Measurements from ENCODE around the gene LTO1.

Gene LTO1

GRCh38 chr11:69637198-69637940 is 37.8 kb downstream of the LTO1 start:
- Histone ChIP-seq H3K4me3 (ENCODE audit: low read depth in 1 of 2, low read length in 1 of 2) (no peak overlapping the region), H3K4me1 (ENCODE audit: control insufficient read depth in 1 of 2, insufficient read depth in 1 of 2, low read depth in 1 of 2, low read length in 1 of 2) (peaks cover 13 to 47% of the 10 kb centered on the region in 2 experiments), H3K27me3 (peaks cover 100% of the 10 kb centered on the region), H3K9me3 (no peaks in the 10 kb centered on the region), H3K27ac (no peak overlapping the region), H3K36me3 (no peaks in the 10 kb centered on the region)
- TF ChIP-seq CTCF (IDR thresholded peaks at IDR 0.05) = no peak

- no peaks in the 10 kb centered on the region for H3K36me3 ChIP-seq
- no peak overlapping the region for H3K4me3 ChIP-seq (ENCODE audit: low read depth in 1 of 2, low read length in 1 of 2)
- peaks cover 10 to 42% of the 10 kb centered on the region in 2 experiments for H3K4me1 ChIP-seq (ENCODE audit: control insufficient read depth in 1 of 2, insufficient read depth in 1 of 2, low read depth in 1 of 2, low read length in 1 of 2)
- TF ChIP-seq CTCF (IDR thresholded peaks at IDR 0.05) = no peak
- no peak overlapping the region for H3K27ac ChIP-seq
- H3K27me3 ChIP-seq = peaks cover 100% of the 10 kb centered on the region
- H3K9me3 ChIP-seq = no peaks in the 10 kb centered on the region
These were observed 38.5 kb downstream of the LTO1 start for GRCh38 chr11:69636512-69637197.

GRCh38 chr11:69635804-69636511 is 39.2 kb downstream of the LTO1 start:
- Histone ChIP-seq H3K27ac (no peak overlapping the region), H3K36me3 (no peaks in the 10 kb centered on the region), H3K9me3 (no peaks in the 10 kb centered on the region), H3K4me3 (ENCODE audit: low read depth in 1 of 2, low read length in 1 of 2) (no peak overlapping the region), H3K27me3 (peaks cover 97% of the 10 kb centered on the region), H3K4me1 (ENCODE audit: control insufficient read depth in 1 of 2, insufficient read depth in 1 of 2, low read depth in 1 of 2, low read length in 1 of 2) (peaks cover 5 to 35% of the 10 kb centered on the region in 2 experiments)
- no peak for TF ChIP-seq CTCF (IDR thresholded peaks at IDR 0.05)

- Histone ChIP-seq H3K9me3 (no peaks in the 10 kb centered on the region), H3K36me3 (no peaks in the 10 kb centered on the region), H3K27ac (no peak overlapping the region), H3K4me1 (ENCODE audit: control insufficient read depth in 1 of 2, insufficient read depth in 1 of 2, low read depth in 1 of 2, low read length in 1 of 2) (peaks cover 0 to 27% of the 10 kb centered on the region in 2 experiments), H3K4me3 (ENCODE audit: low read depth in 1 of 2, low read length in 1 of 2) (no peak overlapping the region), H3K27me3 (peaks cover 96% of the 10 kb centered on the region)
- TF ChIP-seq CTCF (IDR thresholded peaks at IDR 0.05) = no peak
These were observed 40.0 kb downstream of the LTO1 start for GRCh38 chr11:69635195-69635594.

GRCh38 chr11:69634590-69634989 is 40.6 kb downstream of the LTO1 start:
- no peak for TF ChIP-seq CTCF (IDR thresholded peaks at IDR 0.05)
- Histone ChIP-seq H3K36me3 (no peaks in the 10 kb centered on the region), H3K4me3 (ENCODE audit: low read depth in 1 of 2, low read length in 1 of 2) (no peak overlapping the region), H3K27ac (no peak overlapping the region), H3K4me1 (ENCODE audit: control insufficient read depth in 1 of 2, insufficient read depth in 1 of 2, low read depth in 1 of 2, low read length in 1 of 2) (peaks cover 0 to 27% of the 10 kb centered on the region in 2 experiments), H3K9me3 (no peaks in the 10 kb centered on the region), H3K27me3 (peaks cover 93% of the 10 kb centered on the region)

All from neutrophil (primary cell).